AG09319 (cell line): Measurements from ENCODE around the gene PTPN23.
"Not testable (repeated sequence)": the region's sequence is repeated elsewhere in the genome, so short reads cannot be mapped to it uniquely, and the experiment has no call there.

ENCODE experiments used
- DNase-seq: peaks from one replicate; pipeline ENCODE4 v3.0.0-alpha.2; 2010; ENCODE audit warnings: low read depth; ENCODE audit errors: extremely low read depth
- TF ChIP-seq, protein P1 (sequence below): IDR thresholded peaks from 2 replicates; pipeline ENCODE4 v1.5.1; 2011; ENCODE audit warnings: low read depth, mild to moderate bottlenecking, inconsistent platforms, low read length, moderate library complexity

Gene PTPN23

DNA sequence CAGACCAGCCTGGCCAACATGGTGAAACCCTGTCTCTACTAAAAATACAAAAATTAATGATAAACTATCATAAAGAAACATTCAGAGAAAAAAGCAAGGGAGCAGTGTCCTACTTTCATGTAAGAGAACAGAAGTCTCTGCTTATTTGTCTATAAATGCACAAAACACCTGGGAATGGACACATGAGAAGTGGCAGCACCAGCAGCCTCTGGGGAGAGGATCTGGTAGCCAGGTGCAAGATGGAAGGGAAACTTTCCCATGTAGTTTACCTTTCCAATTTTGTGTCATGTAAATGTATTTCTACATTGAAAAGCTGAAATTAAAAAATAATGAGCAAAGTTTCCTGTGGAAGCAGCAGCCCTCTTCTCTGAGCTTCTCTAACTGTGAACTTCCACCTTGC, 76.2 kb downstream of the PTPN23 start:
- no peak for DNase-seq
- TF ChIP-seq, protein P1, sequence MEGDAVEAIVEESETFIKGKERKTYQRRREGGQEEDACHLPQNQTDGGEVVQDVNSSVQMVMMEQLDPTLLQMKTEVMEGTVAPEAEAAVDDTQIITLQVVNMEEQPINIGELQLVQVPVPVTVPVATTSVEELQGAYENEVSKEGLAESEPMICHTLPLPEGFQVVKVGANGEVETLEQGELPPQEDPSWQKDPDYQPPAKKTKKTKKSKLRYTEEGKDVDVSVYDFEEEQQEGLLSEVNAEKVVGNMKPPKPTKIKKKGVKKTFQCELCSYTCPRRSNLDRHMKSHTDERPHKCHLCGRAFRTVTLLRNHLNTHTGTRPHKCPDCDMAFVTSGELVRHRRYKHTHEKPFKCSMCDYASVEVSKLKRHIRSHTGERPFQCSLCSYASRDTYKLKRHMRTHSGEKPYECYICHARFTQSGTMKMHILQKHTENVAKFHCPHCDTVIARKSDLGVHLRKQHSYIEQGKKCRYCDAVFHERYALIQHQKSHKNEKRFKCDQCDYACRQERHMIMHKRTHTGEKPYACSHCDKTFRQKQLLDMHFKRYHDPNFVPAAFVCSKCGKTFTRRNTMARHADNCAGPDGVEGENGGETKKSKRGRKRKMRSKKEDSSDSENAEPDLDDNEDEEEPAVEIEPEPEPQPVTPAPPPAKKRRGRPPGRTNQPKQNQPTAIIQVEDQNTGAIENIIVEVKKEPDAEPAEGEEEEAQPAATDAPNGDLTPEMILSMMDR = no peak

DNA sequence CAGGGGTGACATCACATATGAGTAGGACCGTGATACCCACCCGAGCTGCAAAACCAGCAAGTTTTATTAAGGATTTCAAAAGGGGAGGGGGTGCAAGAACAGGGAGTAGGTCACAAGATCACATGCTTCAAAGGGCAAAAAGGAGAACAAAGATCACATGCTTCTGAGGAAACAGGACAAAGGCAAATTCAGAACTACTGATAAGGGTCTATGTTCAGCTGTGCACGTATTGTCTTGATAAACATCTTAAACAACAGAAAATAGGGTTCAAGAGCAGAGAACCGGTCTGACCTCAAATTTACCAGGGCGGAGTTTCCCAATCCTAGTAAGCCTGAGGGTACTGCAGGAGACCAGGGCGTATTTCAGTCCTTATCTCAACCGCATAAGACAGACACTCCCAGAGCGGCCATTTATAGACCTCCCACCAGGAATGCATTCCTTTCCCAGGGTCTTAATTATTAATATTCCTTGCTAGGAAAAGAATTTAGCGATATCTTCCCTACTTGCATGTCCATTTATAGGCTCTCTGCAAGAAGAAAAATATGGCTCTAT, 78.8 kb downstream of the PTPN23 start:
- not testable (repeated sequence) for DNase-seq
